TTC549 (cell line): Measurements from ENCODE around the gene GALNTL6.

Experiments
- FAIRE-seq: peaks from 2 replicates; lab custom pipeline; 2012; peaks lifted over from hg19 to GRCh38; lab: Jason Lieb, UNC

The GALNTL6 gene

GRCh38 chr4:172225457-172225856 lies 412.3 kb downstream of the GALNTL6 start:
- no peak for FAIRE-seq

DNA sequence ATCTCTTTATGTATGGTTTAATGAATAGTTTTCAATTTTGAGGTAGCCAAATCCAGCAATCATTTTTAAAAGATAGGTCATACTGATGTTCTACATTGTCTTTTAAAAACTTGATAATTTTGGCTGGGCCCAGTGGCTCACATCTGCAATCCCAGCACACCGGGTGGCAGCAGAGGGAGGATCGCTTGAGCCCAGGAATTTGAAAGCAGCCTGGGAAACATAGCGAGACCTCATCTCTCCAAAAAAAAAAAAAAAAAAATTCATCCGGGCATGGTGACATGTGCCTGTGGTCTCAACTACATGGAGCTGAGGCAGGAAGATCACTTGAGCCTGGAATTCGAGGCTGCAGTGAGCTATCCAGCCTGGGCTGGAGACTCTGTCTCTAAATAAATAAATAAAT lies 419.8 kb downstream of the GALNTL6 start:
- FAIRE-seq = no peak

DNA sequence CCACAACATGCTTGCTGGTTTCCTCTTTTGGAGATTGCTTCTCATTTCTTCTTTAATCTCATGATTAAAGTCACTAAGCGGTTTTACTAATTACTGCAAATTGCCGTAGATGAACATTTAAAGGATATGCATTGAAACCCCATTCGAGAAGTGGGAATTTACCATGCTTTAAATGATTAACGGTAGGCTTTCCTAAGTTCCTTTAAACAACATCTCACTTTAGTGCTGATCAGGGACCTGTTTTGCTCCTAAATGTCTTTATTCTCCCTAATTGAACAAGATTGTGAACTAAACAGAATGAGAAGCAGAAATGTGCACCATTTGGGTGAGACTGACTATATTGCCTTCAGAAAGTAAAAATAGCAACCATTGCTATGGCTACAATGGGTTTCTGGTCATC lies 430.3 kb downstream of the GALNTL6 start:
- FAIRE-seq = no peak

DNA sequence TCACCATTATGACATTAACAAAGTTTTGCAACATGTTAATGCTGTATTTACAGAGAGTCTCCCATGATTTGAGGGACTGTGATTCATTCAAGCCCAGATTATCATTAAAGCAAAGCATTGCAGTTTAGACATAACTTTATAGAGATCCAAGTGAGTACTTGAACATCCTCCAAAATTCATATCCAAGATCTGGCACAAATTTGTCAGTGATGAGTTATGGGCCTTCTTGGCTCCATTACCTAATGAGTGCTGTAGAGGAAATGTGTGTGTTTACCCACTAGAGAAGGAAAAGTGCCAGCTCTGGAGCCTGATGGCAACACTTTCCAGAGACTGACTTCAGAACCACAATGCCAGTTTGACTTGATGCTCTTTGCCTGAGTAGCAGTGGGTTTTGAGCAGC lies 432.3 kb downstream of the GALNTL6 start:
- FAIRE-seq = no peak

GRCh38 chr4:172253409-172253808 lies 440.2 kb downstream of the GALNTL6 start:
- no peak for FAIRE-seq

DNA sequence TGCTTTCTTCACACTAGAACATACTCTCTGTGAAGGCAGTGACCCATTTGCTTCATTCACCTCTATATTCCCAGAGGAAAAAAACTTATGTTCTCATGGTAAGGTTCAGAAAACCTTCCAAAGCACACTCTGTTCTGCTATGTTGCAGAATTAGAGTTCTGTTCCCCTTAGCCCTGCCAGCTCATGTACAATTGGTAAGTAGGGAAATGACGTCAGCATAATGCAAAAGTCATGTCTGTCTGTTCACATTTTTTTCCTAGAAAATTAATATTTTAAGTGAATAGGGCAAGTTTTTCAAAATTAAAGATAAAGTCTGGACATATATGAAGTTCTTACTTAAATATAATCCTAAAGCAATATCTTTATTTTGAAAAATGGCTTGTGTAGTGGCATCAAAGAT lies 443.6 kb downstream of the GALNTL6 start:
- FAIRE-seq = no peak

GRCh38 chr4:172270397-172270796 lies 457.2 kb downstream of the GALNTL6 start:
- FAIRE-seq = no peak

DNA sequence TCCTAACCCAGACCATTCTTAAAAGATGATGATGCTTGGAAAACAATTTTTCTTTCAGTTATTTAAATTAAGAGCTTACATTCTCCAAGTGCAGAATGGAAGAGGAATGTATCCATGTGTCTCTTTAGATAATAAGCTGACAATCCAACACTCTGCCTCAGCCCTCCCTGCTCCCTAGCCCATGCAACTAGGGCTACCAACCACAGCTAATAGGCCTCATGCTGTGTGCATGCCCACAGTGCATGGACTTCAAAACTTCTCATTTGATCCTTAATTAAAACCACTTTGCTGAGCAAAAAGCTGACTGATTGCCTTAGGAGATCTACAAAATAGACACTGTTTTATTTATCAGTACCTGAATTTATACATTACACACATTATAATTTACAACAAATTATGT lies 473.9 kb downstream of the GALNTL6 start:
- no peak for FAIRE-seq

DNA sequence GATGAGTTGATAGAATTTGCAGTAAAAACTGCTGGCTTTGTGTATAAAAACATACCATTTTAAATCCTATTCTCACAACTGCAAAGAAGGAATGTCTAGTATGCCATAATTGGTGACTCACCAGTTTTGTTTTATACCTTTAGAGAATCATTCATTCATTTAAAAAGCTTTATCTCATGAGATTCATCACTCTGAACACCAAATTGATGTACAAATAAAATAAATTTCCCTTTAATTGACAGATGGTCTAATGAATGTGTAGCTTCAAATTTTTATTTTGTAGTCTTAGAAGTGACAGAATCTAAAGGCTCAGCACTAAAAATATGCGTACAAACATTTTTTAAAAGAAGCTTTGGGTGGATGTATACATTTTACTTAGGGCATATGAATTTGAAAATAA lies 492.5 kb downstream of the GALNTL6 start:
- no peak for FAIRE-seq

DNA sequence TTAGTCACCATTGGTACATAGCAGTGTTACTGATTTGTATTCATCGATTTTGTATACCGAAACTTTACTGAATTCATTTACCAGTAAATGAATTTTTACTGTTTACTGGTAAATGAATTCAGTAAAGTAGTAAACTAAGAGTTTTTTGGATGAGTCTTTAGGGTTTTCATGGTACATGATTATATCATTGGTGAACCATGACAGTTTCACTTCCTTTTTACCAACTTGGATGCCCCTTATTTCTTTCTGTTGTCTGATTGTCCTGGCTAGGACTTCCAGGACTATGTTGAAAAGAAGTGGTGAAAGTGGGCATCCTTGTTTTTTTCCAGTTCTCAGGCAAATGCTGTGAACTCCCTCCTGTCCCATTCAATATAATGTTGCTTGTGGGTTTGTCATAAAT lies 494.9 kb downstream of the GALNTL6 start:
- no peak for FAIRE-seq

DNA sequence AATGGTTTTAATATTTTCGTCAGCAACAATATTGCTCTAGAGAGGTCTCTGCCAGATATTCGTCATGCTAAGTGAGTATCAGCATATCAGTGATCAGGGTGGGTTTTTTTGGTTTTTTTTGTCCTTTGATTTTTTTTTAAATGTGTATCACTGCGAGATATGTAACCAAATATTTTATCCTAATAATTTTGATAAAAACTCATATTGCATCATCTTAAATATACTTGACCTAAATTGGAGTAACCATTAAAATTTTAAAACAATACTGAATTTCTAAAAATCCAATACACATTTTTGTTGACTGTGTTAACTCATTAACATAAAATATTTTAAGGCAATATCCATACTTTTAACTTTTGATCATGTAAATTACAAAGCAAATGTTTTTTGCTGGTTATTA lies 498.5 kb downstream of the GALNTL6 start:
- FAIRE-seq = no peak

- no peak for FAIRE-seq
Observed at GRCh38 chr4:172323288-172323687, 510.1 kb downstream of the GALNTL6 start.

- no peak for FAIRE-seq
Observed at GRCh38 chr4:172344308-172344938, 531.2 kb downstream of the GALNTL6 start.

GRCh38 chr4:172348426-172348825 lies 535.2 kb downstream of the GALNTL6 start:
- FAIRE-seq = no peak

- no peak for FAIRE-seq
Observed at GRCh38 chr4:172352356-172352755, 539.2 kb downstream of the GALNTL6 start.

DNA sequence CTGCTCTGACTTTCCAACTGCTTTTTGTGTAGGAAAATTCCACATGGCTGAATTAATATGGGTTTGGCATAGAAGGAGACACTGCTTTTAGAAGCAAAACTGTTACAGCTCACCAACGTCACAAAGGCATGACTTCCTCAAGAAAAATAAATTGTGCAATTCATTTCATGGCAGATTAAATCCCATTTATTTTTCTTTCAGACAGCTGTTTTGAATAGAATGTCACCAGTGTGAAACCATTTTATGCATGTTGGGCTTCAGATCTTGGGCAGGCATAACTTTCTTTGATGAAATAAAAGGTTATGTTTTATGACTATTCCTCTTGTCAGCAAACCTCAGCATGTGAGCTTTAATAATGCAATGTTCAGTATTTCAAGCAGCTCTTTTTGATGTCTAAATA lies 542.8 kb downstream of the GALNTL6 start:
- FAIRE-seq = no peak

- no peak for FAIRE-seq
Observed at GRCh38 chr4:172357006-172357540, 543.9 kb downstream of the GALNTL6 start.

DNA sequence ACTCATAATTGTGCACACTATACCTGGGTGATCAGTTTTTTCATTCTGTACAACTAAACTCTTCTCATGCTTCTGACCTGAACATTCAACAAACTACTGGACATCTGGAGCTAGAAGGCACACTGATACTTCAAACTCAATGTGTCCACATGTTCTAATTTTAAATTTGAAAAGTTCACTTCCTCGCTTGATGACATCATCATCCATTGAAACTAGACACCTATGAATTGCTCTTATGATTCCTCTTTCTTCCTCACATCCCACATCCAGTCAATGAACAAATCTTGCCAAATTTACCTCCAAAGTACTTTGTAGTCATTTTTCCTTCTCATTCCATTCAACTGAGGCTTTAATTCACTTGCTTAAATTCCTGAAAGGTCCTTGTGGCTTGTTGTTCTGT lies 549.4 kb downstream of the GALNTL6 start:
- no peak for FAIRE-seq

- FAIRE-seq = no peak
Observed at GRCh38 chr4:172369471-172369959, 556.3 kb downstream of the GALNTL6 start.

- no peak for FAIRE-seq
Observed at GRCh38 chr4:172377486-172378140, 564.4 kb downstream of the GALNTL6 start.

- FAIRE-seq = no peak
Observed at GRCh38 chr4:172379834-172380233, 566.6 kb downstream of the GALNTL6 start.

DNA sequence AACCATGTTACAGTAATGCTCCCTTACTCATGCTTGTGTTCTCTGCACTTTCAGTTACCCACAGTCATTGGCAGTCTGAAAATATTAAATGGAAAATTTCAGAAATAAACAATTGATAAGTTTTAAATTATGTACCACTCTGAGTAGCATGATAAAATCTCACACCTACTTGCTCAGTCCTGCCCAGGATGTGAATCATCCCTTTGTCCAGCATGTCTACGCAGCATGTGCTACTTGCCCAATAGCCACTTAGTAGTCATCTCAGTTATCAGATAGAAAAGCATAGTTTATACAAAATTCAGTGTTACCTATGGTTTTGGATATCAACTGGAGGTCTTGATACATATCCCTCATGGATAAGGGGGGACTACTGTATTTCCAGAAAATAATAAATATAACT lies 577.1 kb downstream of the GALNTL6 start:
- no peak for FAIRE-seq

- FAIRE-seq = no peak
Observed at GRCh38 chr4:172392741-172393140, 579.5 kb downstream of the GALNTL6 start.

- FAIRE-seq = no peak
Observed at GRCh38 chr4:172393220-172393619, 580.0 kb downstream of the GALNTL6 start.
